Caco-2 (cell line): ENCODE results near the gene NUSAP1. TPM values are rescaled to one million over a fixed set of nuclear protein-coding genes. Genes with fewer than 3 reads are reported as not detected.

Source experiments
- BruUV-seq: library from RNA; stranded (reverse); fragments of 400-500 nt; replicated peaks from 2 replicates; lab custom pipeline; 2021; lab: Mats Ljungman, UMichigan
- CTCF ChIA-PET: fragments of 300-600 bp; sonication (Branson Sonifier 250); formaldehyde crosslinking; loops from one replicate; lab custom pipeline; 2022; ENCODE audit warnings: antibody characterized with exemption; lab: Charles Lee
- POLR2A ChIA-PET: fragments of 300-600 bp; sonication (Branson Sonifier 250); formaldehyde crosslinking; loops from one replicate; lab custom pipeline; 2022; ENCODE audit warnings: antibody characterized with exemption; lab: Charles Lee
- DNase-seq, 2 experiments: peaks; one replicate each; pipeline versions ENCODE4 v3.0.0 to v3.0.0-alpha.2; 2020 to 2022
- H3K27me3 ChIP-seq: replicated peaks from 2 replicates; pipeline ENCODE4 v1.6.0; 2011; ENCODE audit warnings: low read length; ENCODE audit not compliant: control insufficient read depth, insufficient read depth
- H3K36me3 ChIP-seq: 2 replicates; pipeline ENCODE4 v1.5.1; 2011; ENCODE audit warnings: low read length; ENCODE audit not compliant: control insufficient read depth, insufficient read depth
- H3K4me1 ChIP-seq: fragments of 250-450 bp; sonication (Bioruptor Pico); 2 replicates; pipeline ENCODE4 v1.5.1; 2020; ENCODE audit warnings: mild to moderate bottlenecking
- H3K4me3 ChIP-seq: 2 replicates; pipeline ENCODE4 v1.5.1; 2011; ENCODE audit warnings: low read depth, mild to moderate bottlenecking, control low read depth, low read length
- H3K9me3 ChIP-seq: fragments of 250-450 bp; sonication (Bioruptor Pico); 2 replicates; pipeline ENCODE4 v1.5.1; 2020; ENCODE audit warnings: mild to moderate bottlenecking, moderate library complexity
- H3K27ac Mint-ChIP-seq: one replicate; pipeline ENCODE4 v1.8.0; 2022; ENCODE audit warnings: mixed read lengths; ENCODE audit not compliant: unreplicated experiment
- H3K27me3 Mint-ChIP-seq: one replicate; pipeline ENCODE4 v1.8.0; 2022; ENCODE audit warnings: mixed read lengths; ENCODE audit not compliant: insufficient read depth, unreplicated experiment
- H3K36me3 Mint-ChIP-seq: one replicate; pipeline ENCODE4 v1.8.0; 2022; ENCODE audit warnings: mild to moderate bottlenecking, mixed read lengths; ENCODE audit not compliant: insufficient read depth, unreplicated experiment
- H3K4me1 Mint-ChIP-seq: one replicate; pipeline ENCODE4 v1.8.0; 2022; ENCODE audit warnings: low read depth, mixed read lengths; ENCODE audit not compliant: unreplicated experiment
- H3K4me3 Mint-ChIP-seq: one replicate; pipeline ENCODE4 v1.8.0; 2022; ENCODE audit warnings: mild to moderate bottlenecking, moderate library complexity, mixed read lengths; ENCODE audit not compliant: unreplicated experiment
- H3K9me3 Mint-ChIP-seq: one replicate; pipeline ENCODE4 v1.8.0; 2022; ENCODE audit warnings: mixed read lengths; ENCODE audit not compliant: unreplicated experiment
- CTCF ChIP-seq, 2 experiments: fragments of 200-600 bp in 1 of 2; IDR thresholded peaks; 1 replicate in 1 of 2; 2 replicates in 1 of 2; pipeline versions ENCODE4 v1.5.1 to v1.8.0; 2011 to 2022; ENCODE audit warnings: antibody characterized with exemption in 1 of 2, control low read depth in 1 of 2, inconsistent platforms in 1 of 2, low read depth in 1 of 2, low read length in 1 of 2, mild to moderate bottlenecking in 1 of 2, moderate library complexity in 1 of 2; ENCODE audit not compliant: insufficient read depth in 1 of 2, severe bottlenecking in 1 of 2, unreplicated experiment in 1 of 2
- intact Hi-C: fragments of 100-400 bp; cut with micrococcal nuclease; formaldehyde crosslinking; loops from one replicate; pipeline ENCODE4 v1.10.0; 2022; ENCODE audit not compliant: unreplicated experiment
- total RNA-seq: library from RNA; stranded (reverse); gene quantifications from 2 replicates; pipeline ENCODE4 v1.2.3, GENCODE V29; 2022

NUSAP1 gene
- total RNA-seq, 1 experiment from 2014 or later, result 106 TPM

- intact Hi-C loops, result loop anchor here (10.0 kb wide), 1 partner anchor 433 kb away; no protein-coding TSS in a partner anchor
- peak overlapping the region; percentile 38 for H3K4me3 Mint-ChIP-seq
Observed at GRCh38 chr15:41337631-41338522, 5.2 kb downstream of the NUSAP1 start.

GRCh38 chr15:41340189-41340695 lies 7.6 kb downstream of the NUSAP1 start:
- H3K4me1 ChIP-seq, result no peaks in the 10 kb centered on the region
- no peak overlapping the region for H3K4me3 ChIP-seq
- CTCF ChIA-PET, result no interaction called here
- peaks cover 81% of the 10 kb centered on the region for H3K36me3 Mint-ChIP-seq
- intact Hi-C loops, result no loop called here
- BruUV-seq, result no TSS peak
- no peak overlapping the region for H3K4me3 Mint-ChIP-seq
- no peaks in the 10 kb centered on the region for H3K27me3 Mint-ChIP-seq
- H3K27ac Mint-ChIP-seq, result no peak overlapping the region
- no peaks in the 10 kb centered on the region for H3K27me3 ChIP-seq
- no peaks in the 10 kb centered on the region for H3K9me3 Mint-ChIP-seq
- no peak for DNase-seq
- H3K4me1 Mint-ChIP-seq, result peaks cover 8% of the 10 kb centered on the region
- no peak for TF ChIP-seq CTCF (IDR thresholded peaks at IDR 0.05; ENCODE audit: insufficient read depth in 1 of 2, low read depth in 1 of 2, low read length in 1 of 2, severe bottlenecking in 1 of 2, unreplicated experiment in 1 of 2)
- peaks cover 4% of the 10 kb centered on the region for H3K36me3 ChIP-seq
- POLR2A ChIA-PET, result no interaction called here
- H3K9me3 ChIP-seq, result no peaks in the 10 kb centered on the region

More at GRCh38 chr15:41337631-41338522, 5.2 kb downstream of the NUSAP1 start:
- H3K36me3 Mint-ChIP-seq, result peaks cover 73% of the 10 kb centered on the region
- H3K27ac Mint-ChIP-seq, result peak overlapping the region; percentile 70
- Histone ChIP-seq H3K27me3 (no peaks in the 10 kb centered on the region), H3K4me3 (no peak overlapping the region), H3K36me3 (peaks cover 4% of the 10 kb centered on the region), H3K9me3 (no peaks in the 10 kb centered on the region), H3K4me1 (peaks cover 4% of the 10 kb centered on the region; the same call in 1 of the 2 replicates)
- H3K4me1 Mint-ChIP-seq, result peaks cover 16% of the 10 kb centered on the region
- no peaks in the 10 kb centered on the region for H3K27me3 Mint-ChIP-seq
- no peaks in the 10 kb centered on the region for H3K9me3 Mint-ChIP-seq
- POLR2A ChIA-PET, result no interaction called here
- no TSS peak for BruUV-seq
- DNase-seq, result no peak
- CTCF ChIA-PET, result interaction anchor here (0.6 to 0.7 kb wide), 2 partner anchors 130 to 152 kb away, joined by 3 read pairs; no protein-coding TSS in a partner anchor
- no peak for TF ChIP-seq CTCF (IDR thresholded peaks at IDR 0.05; ENCODE audit: insufficient read depth in 1 of 2, low read depth in 1 of 2, low read length in 1 of 2, severe bottlenecking in 1 of 2, unreplicated experiment in 1 of 2)

- Histone ChIP-seq H3K4me1 (no peaks in the 10 kb centered on the region), H3K9me3 (no peaks in the 10 kb centered on the region), H3K27me3 (no peaks in the 10 kb centered on the region), H3K4me3 (no peak overlapping the region), H3K36me3 (peaks cover 4% of the 10 kb centered on the region)
- Mint-ChIP-seq H3K27ac (no peak overlapping the region), H3K4me3 (no peak overlapping the region), H3K27me3 (no peaks in the 10 kb centered on the region), H3K36me3 (peaks cover 94% of the 10 kb centered on the region), H3K4me1 (peaks cover 8% of the 10 kb centered on the region), H3K9me3 (no peaks in the 10 kb centered on the region)
- no peak for TF ChIP-seq CTCF (IDR thresholded peaks at IDR 0.05; ENCODE audit: insufficient read depth in 1 of 2, low read depth in 1 of 2, low read length in 1 of 2, severe bottlenecking in 1 of 2, unreplicated experiment in 1 of 2)
- ChIA-PET POLR2A (no interaction called here), CTCF (no interaction called here)
- no peak for DNase-seq
- no TSS peak for BruUV-seq
- intact Hi-C loops, result no loop called here
Observed at GRCh38 chr15:41341519-41341918, 8.8 kb downstream of the NUSAP1 start.
